MCF 10A (cell line): ENCODE data around the gene CSTF3. TPM values are rescaled to one million over a fixed set of nuclear protein-coding genes. Genes with fewer than 3 reads are reported as not detected.

Experiments
- BruUV-seq: library from RNA; stranded (reverse); fragments of 400-500 nt; replicated peaks from 2 replicates; lab custom pipeline; 2021; lab: Mats Ljungman, UMichigan
- CTCF ChIA-PET: fragments of 300-600 bp; sonication (Branson Sonifier 250); formaldehyde crosslinking; extraction: SDS; loops from one replicate; lab custom pipeline; 2021; ENCODE audit warnings: antibody characterized with exemption, inconsistent platforms; lab: Yijun Ruan, JAX
- POLR2A ChIA-PET: fragments of 300-600, 350-650 bp; sonication (Branson Sonifier 250); formaldehyde crosslinking; extraction: SDS; loops from one replicate; lab custom pipeline; 2020; ENCODE audit warnings: antibody characterized with exemption, inconsistent platforms; lab: Yijun Ruan, JAX
- DNase-seq: peaks from one replicate; pipeline ENCODE4 v3.0.0-alpha.2; 2018; ENCODE audit not compliant: unreplicated experiment
- H3K27ac Mint-ChIP-seq: one replicate; pipeline ENCODE4 v1.8.0; 2022; ENCODE audit warnings: mild to moderate bottlenecking, low read depth, mixed read lengths; ENCODE audit not compliant: unreplicated experiment
- H3K27me3 Mint-ChIP-seq: one replicate; pipeline ENCODE4 v1.8.0; 2022; ENCODE audit warnings: mixed read lengths; ENCODE audit not compliant: insufficient read depth, unreplicated experiment
- H3K36me3 Mint-ChIP-seq: one replicate; pipeline ENCODE4 v1.8.0; 2022; ENCODE audit warnings: mild to moderate bottlenecking, moderate library complexity, mixed read lengths; ENCODE audit not compliant: insufficient read depth, unreplicated experiment
- H3K4me1 Mint-ChIP-seq: one replicate; pipeline ENCODE4 v1.8.0; 2022; ENCODE audit warnings: mixed read lengths; ENCODE audit not compliant: insufficient read depth, unreplicated experiment
- H3K4me3 Mint-ChIP-seq: one replicate; pipeline ENCODE4 v1.8.0; 2022; ENCODE audit warnings: mild to moderate bottlenecking, moderate library complexity, mixed read lengths; ENCODE audit not compliant: unreplicated experiment
- H3K9me3 Mint-ChIP-seq: one replicate; pipeline ENCODE4 v1.8.0; 2022; ENCODE audit warnings: mixed read lengths; ENCODE audit not compliant: unreplicated experiment
- CTCF ChIP-seq: fragments of 200-600 bp; IDR thresholded peaks from one replicate; pipeline ENCODE4 v1.8.0; 2022; ENCODE audit warnings: antibody characterized with exemption, mild to moderate bottlenecking; ENCODE audit not compliant: unreplicated experiment
- intact Hi-C: fragments of 100-400 bp; cut with micrococcal nuclease; formaldehyde crosslinking; loops from 2 replicates; pipeline ENCODE4 v1.14.1; 2022
- total RNA-seq: library from RNA; stranded (reverse); gene quantifications from 2 replicates; pipeline ENCODE4 v1.2.3, GENCODE V29; 2022

Gene CSTF3
- total RNA-seq, 1 experiment from 2014 or later: 48.4 TPM

- Mint-ChIP-seq H3K27ac (no peak overlapping the region), H3K36me3 (no peaks in the 10 kb centered on the region), H3K4me3 (no peak overlapping the region), H3K4me1 (peaks cover 6% of the 10 kb centered on the region), H3K9me3 (no peaks in the 10 kb centered on the region), H3K27me3 (no peaks in the 10 kb centered on the region)
- no peak for DNase-seq
- TF ChIP-seq CTCF: no peak
- intact Hi-C loops: no loop called here
- no TSS peak for BruUV-seq
- ChIA-PET POLR2A (interaction anchor here (0.6 to 1.1 kb wide), 2 partner anchors 12 to 76 kb away, joined by 4 to 5 read pairs; partner anchors contain the start of gene CSTF3), CTCF (no interaction called here)
These were observed 11.1 kb upstream of the CSTF3 start for GRCh38 chr11:33172345-33172744.

- Mint-ChIP-seq H3K27me3 (no peaks in the 10 kb centered on the region), H3K27ac (no peak overlapping the region), H3K9me3 (no peaks in the 10 kb centered on the region), H3K4me1 (peaks cover 6% of the 10 kb centered on the region), H3K4me3 (no peak overlapping the region), H3K36me3 (no peaks in the 10 kb centered on the region)
- no peak for DNase-seq
- ChIA-PET CTCF (interaction anchor here (0.6 kb wide), 1 partner anchor 174 kb away, joined by 3 read pairs; no protein-coding TSS in a partner anchor), POLR2A (interaction anchor here (0.9 to 1.2 kb wide), 3 partner anchors 10 to 88 kb away, joined by 3 to 4 read pairs (median 3); partner anchors contain the start of gene CSTF3)
- no TSS peak for BruUV-seq
- intact Hi-C loops: no loop called here
- TF ChIP-seq CTCF: no peak
These were observed 10.0 kb upstream of the CSTF3 start for GRCh38 chr11:33171251-33171650.

- DNase-seq: no peak
- no peaks in the 10 kb centered on the region for H3K9me3 Mint-ChIP-seq
- BruUV-seq: no TSS peak
- H3K4me1 Mint-ChIP-seq: peaks cover 6% of the 10 kb centered on the region
- H3K4me3 Mint-ChIP-seq: no peak overlapping the region
- H3K36me3 Mint-ChIP-seq: no peaks in the 10 kb centered on the region
- H3K27me3 Mint-ChIP-seq: no peaks in the 10 kb centered on the region
- ChIA-PET CTCF (no interaction called here), POLR2A (no interaction called here)
- intact Hi-C loops: loop anchor here (5.0 kb wide), 1 partner anchor 569 kb away; the partner anchor contains the start of gene CD59
- TF ChIP-seq CTCF: no peak
- H3K27ac Mint-ChIP-seq: no peak overlapping the region
These were observed 7.5 kb upstream of the CSTF3 start for GRCh38 chr11:33168709-33169200.

GRCh38 chr11:33162831-33163230 lies 1.6 kb upstream of the CSTF3 start:
- Mint-ChIP-seq H3K36me3 (peaks cover 19% of the 10 kb centered on the region), H3K27me3 (no peaks in the 10 kb centered on the region), H3K27ac (no peak overlapping the region), H3K4me3 (no peak overlapping the region), H3K4me1 (peaks cover 16% of the 10 kb centered on the region), H3K9me3 (no peaks in the 10 kb centered on the region)
- ChIA-PET CTCF (interaction anchor here (0.6 to 8.6 kb wide), 3 partner anchors 144 to 183 kb away, joined by 3 to 146 read pairs (median 4); no protein-coding TSS in a partner anchor), POLR2A (interaction anchor here (1.6 to 9.1 kb wide), 3 partner anchors 95 to 528 kb away, joined by 5 to 123 read pairs (median 22); partner anchors contain the start of gene HIPK3)
- no peak for TF ChIP-seq CTCF
- no peak for DNase-seq
- no TSS peak for BruUV-seq
- intact Hi-C loops: no loop called here
